NCI-H524 (cell line): ENCODE results near the gene RNF40.

Experiments
- DNase-seq, 2 experiments: peaks; one replicate each; lab custom pipeline; 2025; lab: John Stamatoyannopoulos, UW

Gene RNF40

GRCh38 chr16:30740364-30741251 lies 21.5 kb upstream of the RNF40 start:
- no peak for DNase-seq

- DNase-seq = no peak
These were observed 20.6 kb upstream of the RNF40 start for GRCh38 chr16:30741461-30741914.

- DNase-seq = no peak
These were observed 18.4 kb upstream of the RNF40 start for GRCh38 chr16:30743716-30744115.

- DNase-seq = no peak
These were observed 17.9 kb upstream of the RNF40 start for GRCh38 chr16:30744183-30744582.

GRCh38 chr16:30745082-30745481 lies 17.0 kb upstream of the RNF40 start:
- DNase-seq = no peak

DNA sequence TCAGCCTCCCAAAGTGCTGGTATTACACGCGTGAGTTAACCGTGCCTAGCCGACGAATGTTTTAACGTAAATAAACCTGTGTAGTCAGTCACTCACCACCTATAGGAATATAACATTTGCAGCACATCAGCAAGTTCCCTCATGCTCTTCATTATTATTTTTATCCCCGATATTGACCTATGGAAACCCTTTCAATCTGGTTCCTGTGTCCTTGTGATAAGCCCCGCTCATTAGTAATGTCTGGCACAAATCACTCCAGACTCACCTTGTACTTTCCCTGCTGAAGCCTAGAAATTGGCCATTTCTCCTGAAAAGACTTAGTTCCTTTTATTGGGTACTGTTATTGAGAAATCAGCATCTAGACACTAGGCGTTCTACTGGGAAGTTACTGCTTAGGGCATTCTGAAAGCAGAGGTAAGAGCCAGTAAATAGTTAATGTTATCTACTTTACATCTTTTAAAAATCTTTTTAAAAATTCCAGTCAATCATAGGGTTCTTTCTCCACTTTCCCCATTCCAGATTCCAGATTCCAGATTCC lies 15.4 kb upstream of the RNF40 start:
- DNase-seq = no peak

DNA sequence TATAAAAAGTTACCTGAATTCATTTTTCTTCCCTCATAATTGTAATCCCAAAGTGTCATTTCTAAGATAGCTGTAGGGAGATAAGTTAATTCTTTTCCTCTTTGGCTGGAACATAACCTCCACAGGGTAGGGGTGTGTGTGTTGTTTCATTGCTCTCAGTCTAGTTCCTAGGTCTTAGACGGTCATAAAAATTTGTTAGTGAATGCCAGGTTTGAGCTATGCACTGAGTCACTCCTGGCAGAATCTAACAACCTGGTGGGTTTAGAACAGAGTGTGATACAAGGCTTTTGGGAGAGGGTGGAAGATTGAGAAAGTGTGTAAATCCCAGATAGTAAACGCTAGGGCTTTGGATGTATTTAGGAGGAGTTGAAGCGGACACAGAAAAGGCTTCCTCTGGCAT lies 14.8 kb upstream of the RNF40 start:
- no peak for DNase-seq

DNA sequence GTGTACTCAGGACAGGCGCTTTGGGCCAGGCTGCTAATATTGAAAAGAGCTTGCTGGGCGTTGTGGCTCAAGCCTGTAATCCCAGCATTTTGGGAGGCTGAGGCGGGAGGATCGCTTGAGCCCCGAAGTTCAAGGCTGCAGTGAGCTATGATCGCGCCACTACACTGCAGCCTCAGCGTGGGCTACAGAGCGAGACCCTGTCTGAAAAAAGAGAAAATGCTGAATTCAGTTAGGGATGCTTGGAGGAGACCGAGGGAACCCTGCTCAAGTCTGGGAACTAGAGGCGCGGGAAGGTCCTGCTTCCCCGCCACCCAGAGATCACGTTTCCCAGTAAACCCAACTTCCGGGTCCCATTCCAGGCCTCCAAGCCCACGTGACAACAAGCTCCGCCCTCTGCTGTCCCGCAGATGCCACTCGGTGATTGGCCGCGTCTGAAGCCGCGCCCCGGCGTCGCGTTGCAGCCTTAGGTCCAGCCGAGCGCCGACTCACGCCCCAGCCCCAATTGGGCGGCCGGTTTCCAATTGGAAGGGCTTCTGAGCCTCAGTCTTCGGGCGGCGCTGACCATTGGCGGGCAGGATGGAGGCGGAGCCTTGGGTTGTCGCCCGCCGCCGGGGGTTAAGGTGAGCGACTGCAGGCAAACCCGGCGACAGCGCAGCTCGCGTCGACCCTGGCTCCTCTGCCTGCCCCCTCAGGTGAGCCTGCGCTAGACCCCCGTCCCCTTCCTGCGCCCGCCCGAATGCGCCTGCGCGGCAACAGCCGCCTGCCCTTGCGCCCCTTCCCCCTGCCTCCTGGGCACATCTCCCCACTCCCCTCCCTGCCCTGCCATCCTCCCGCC lies 14.1 kb upstream of the RNF40 start, which contains the start of gene PHKG2:
PHKG2 (plus strand) TSS at position 627 of the 835 bp plus-strand sequence. CDS start 396 bp downstream, outside the sequence.
- DNase-seq = peak; percentile 99 to 100

DNA sequence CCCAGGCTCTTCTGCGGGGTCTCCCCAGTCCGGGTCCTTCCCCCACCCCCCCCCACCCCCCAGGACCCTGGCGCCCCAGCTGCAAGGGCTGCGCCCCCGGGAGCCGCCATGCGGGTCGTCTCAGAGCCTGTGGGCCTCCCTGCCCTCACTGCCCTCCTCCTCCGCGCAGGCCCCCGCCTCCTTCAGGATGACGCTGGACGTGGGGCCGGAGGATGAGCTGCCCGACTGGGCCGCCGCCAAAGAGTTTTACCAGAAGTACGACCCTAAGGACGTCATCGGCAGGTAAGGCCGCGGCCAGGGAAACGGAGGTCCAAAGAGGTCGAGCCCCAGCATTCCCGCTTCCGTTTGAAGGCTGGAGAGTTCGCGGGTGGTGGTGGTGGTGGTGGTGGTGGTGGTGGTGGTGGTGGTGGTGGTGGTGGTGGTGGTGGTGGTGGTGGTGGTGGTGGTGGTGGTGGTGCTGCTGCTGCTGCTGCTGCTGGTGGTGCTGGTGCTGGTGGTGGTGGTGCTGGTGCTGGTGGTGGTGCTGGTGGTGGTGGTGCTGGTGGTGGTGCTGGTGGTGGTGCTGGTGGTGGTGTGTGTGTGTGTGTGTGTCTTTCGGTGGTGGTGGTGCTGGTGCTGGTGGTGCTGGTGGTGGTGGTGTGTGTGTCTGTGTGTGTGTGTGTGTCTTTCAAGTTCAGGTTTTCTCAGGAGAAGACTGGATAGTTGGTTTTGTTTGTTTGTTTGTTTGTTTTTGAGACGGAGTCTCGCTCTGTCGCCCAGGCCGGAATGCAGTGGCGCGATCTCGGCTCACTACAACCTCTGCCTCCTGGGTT lies 13.3 kb upstream of the RNF40 start:
- peak in 1 of 2 experiments; percentile 49 for DNase-seq

GRCh38 chr16:30750201-30750600 lies 11.9 kb upstream of the RNF40 start:
- no peak for DNase-seq

GRCh38 chr16:30750876-30751465 lies 11.2 kb upstream of the RNF40 start:
- no peak for DNase-seq

GRCh38 chr16:30753596-30753995 lies 8.5 kb upstream of the RNF40 start:
- no peak for DNase-seq

GRCh38 chr16:30755955-30756780 lies 6.0 kb upstream of the RNF40 start:
- no peak for DNase-seq

DNA sequence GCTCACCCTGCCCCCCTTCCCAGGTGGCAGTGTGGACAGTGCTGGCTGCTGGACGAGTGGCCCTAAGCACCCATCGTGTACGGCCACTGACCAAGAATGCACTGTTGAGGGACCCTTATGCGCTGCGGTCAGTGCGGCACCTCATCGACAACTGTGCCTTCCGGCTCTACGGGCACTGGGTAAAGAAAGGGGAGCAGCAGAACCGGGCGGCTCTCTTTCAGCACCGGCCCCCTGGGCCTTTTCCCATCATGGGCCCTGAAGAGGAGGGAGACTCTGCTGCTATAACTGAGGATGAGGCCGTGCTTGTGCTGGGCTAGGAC lies 5.4 kb upstream of the RNF40 start:
- DNase-seq = no peak

DNA sequence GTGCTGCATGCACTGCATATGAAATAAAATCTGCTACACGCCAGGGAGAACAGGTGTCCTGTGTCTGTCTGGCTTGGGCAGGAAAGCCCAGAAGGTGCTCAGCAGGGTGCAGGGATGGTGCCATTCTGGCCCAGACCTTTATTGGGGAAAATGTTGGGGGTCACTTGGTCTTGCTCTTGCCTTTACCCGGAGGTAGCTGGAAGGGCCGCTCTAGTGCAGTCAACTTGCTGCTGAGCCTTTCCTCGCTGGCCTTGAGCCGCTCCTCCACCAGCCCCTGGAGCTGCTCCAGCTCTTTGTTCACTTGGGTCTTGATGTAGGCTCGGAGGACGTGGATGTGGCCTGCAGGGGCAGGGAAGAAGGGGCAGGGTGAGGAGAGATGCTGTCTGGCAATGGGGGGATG lies 4.8 kb upstream of the RNF40 start:
- no peak for DNase-seq

DNA sequence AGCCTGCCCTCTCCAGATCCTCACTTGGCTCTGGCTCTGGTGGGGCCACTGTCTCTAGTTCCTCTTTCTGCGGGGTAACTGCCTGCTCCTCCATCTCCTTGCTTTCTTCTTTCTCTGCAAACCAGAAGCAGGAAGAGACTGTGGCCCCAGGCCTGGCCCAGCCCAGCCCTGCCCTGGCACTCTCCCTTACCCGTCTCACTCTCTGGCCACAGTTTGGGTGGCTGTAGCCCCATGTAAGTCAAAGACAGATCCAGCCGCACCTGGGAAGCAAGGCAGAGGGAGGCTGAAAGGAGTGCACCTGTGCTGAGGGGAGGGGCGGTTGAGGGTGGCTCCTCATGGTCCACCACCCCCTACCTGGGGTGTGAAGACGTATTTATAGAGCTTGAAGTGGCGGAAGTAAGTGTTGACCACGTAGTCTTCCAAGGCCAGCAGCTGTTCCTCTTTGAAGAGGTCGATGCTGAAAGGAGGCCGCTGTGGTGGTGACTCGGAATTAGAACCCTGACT lies 3.1 kb upstream of the RNF40 start:
- DNase-seq = no peak

DNA sequence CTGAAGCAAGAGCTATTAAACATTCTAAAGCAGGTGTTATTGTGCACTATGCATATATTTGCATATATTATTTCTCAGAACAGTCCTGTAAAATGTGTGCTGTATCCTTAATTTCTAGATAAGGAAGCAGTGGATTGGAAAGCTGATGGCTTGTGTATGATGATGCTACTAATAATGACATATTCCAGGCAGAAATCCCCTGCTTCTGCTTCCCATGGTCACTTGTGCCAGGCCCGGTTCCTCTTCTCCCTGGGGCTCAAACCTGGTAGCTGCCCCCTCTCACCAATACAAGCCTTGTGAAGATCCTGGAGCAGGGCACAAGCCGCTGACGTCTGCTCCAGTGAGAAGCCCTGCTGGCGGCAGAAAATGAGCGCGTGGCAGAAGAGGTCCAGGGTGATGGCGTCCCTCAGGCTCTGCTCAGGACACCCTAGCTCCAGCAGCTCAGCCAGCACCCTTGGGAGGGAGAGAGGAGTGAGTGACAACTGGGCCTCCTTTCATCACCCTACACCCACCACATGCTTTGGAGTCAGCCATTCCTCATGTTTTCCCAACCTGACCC lies 2.0 kb upstream of the RNF40 start:
- DNase-seq = no peak

- no peak for DNase-seq
These were observed 1.3 kb upstream of the RNF40 start for GRCh38 chr16:30760577-30761426.

DNA sequence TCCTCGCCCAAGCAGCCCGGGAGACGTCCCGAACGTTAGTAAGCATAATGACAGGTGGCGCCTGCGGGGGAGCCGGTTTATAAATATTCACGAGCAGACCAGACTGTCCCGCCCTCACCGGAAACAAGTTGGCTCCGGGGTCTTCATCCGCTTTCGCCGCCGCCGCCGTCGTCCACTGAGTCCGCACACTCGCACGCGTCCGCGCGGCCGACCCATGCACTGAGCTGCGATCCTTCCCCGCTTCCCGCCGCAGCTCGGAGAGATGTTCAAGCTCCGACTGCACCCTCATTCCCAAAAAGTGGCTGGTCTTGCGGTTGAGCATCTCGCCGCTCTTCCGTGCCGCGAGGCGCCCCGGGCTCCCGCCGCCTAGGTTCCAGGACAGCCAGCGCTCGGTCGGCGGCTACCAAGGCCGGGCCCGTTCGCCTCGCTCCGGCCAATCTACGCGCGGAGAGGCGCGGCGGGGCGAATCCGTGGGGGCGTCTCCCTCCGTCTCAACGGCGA lies 645 bp upstream of the RNF40 start:
- peak; percentile 35 to 76 for DNase-seq
